Fibroblast of villous mesenchyme (primary cell): Measurements from ENCODE around the gene JAZF1. TPM values are rescaled to one million over a fixed set of nuclear protein-coding genes. Genes with fewer than 3 reads are reported as not detected.

Experiments used
- DNase-seq: peaks from one replicate; pipeline ENCODE4 v3.0.0-alpha.2; 2010; ENCODE audit warnings: low read depth
- H3K4me3 ChIP-seq: 2 replicates; pipeline ENCODE4 v1.5.1; 2011; ENCODE audit warnings: low read depth, mild to moderate bottlenecking, low read length
- total RNA-seq: library from RNA; depleted of rRNA; stranded (reverse); fragments of >200 nt; gene quantifications from 2 replicates; pipeline ENCODE4 v1.2.3, GENCODE V29; 2012
- TF ChIP-seq, protein P1 (sequence below): IDR thresholded peaks from 2 replicates; pipeline ENCODE4 v1.5.1; 2012; ENCODE audit warnings: low read depth, mild to moderate bottlenecking, low read length; ENCODE audit not compliant: insufficient read depth

Gene JAZF1
- total RNA-seq, 1 donor: 38.4 TPM

GRCh38 chr7:27936047-27936767 lies 244.4 kb downstream of the JAZF1 start:
- DNase-seq: no peak
- TF ChIP-seq, protein P1, sequence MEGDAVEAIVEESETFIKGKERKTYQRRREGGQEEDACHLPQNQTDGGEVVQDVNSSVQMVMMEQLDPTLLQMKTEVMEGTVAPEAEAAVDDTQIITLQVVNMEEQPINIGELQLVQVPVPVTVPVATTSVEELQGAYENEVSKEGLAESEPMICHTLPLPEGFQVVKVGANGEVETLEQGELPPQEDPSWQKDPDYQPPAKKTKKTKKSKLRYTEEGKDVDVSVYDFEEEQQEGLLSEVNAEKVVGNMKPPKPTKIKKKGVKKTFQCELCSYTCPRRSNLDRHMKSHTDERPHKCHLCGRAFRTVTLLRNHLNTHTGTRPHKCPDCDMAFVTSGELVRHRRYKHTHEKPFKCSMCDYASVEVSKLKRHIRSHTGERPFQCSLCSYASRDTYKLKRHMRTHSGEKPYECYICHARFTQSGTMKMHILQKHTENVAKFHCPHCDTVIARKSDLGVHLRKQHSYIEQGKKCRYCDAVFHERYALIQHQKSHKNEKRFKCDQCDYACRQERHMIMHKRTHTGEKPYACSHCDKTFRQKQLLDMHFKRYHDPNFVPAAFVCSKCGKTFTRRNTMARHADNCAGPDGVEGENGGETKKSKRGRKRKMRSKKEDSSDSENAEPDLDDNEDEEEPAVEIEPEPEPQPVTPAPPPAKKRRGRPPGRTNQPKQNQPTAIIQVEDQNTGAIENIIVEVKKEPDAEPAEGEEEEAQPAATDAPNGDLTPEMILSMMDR: no peak
- no peak overlapping the region for H3K4me3 ChIP-seq

GRCh38 chr7:27933671-27934565 lies 246.7 kb downstream of the JAZF1 start:
- DNase-seq: peak; percentile 36
- no peak overlapping the region for H3K4me3 ChIP-seq
- TF ChIP-seq, protein P1: peak; percentile 38

DNA sequence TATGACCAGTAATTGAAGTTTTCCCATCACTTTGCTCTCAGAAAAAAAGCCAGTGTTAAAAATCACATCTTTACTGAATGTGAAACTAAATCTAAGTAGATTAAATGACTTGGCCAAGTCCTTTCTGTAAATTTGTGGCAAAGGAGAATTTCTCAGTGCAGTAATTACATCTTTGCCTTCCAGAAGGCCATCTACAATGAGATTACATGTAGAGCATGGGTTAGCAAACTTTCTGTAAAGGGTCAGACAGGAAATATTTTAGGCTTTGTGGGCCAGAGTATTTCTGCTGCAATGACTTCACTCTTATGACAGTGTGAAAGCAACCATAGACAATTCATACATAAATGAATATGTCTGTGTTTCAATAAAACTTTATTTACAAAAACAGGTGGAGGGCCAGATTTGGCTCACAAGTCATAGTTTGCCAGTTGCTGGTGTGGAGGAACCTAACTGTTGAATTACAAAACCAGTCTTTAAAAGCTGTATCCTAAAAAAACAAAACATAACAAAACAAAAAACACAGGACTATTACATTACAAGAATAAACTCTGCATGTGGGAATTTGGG lies 249.6 kb downstream of the JAZF1 start:
- H3K4me3 ChIP-seq: no peak overlapping the region
- TF ChIP-seq, protein P1: no peak
- DNase-seq: no peak

DNA sequence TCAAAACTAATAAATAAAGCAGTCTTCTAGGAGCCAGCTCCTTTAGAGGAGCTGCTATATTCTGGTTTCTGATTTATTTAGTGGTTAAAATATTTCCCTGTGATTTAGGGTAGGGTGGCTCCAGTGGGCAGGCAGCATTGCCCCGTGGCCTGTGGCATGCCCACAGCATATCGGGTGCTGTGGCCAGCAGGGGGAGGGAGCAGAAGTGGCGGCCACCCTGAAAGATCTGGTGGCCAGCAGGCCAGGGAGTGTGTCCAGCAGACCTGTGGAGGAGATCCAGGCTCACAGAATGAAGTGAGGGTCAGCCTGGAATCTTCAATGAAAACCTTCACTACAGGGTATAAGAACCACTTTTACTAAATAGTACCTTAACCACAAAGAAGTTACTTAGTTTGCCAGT lies 251.5 kb downstream of the JAZF1 start:
- DNase-seq: no peak
- no peak overlapping the region for H3K4me3 ChIP-seq
- TF ChIP-seq, protein P1: no peak

- no peak overlapping the region for H3K4me3 ChIP-seq
- TF ChIP-seq, protein P1: no peak
- no peak for DNase-seq
Observed at GRCh38 chr7:27928001-27928400, 252.6 kb downstream of the JAZF1 start.

- DNase-seq: no peak
- TF ChIP-seq, protein P1: no peak
- no peak overlapping the region for H3K4me3 ChIP-seq
Observed at GRCh38 chr7:27925573-27926201, 254.9 kb downstream of the JAZF1 start.
